CD14-positive monocyte (primary cell): Measurements from ENCODE around the gene CUX1. TPM values are rescaled to one million over a fixed set of nuclear protein-coding genes. Genes with fewer than 3 reads are reported as not detected.

Source experiments
- DNase-seq, 3 donors: peaks; one replicate each; pipeline ENCODE4 v3.0.0-alpha.2; 2011 to 2022
- H2AFZ ChIP-seq: 2 replicates; pipeline ENCODE4 v1.6.0; 2012; ENCODE audit warnings: mild to moderate bottlenecking, low read depth, low read length, inconsistent platforms; ENCODE audit not compliant: insufficient read depth, poor library complexity, severe bottlenecking
- H3K27ac ChIP-seq, 2 donors: 1 replicate in 1 of 2; 2 replicates in 1 of 2; pipeline ENCODE4 v1.5.1; 2012 to 2013; ENCODE audit warnings: low read length in 2 of 2, control low read depth in 1 of 2, inconsistent platforms in 1 of 2, low read depth in 1 of 2, mild to moderate bottlenecking in 1 of 2
- H3K27me3 ChIP-seq, 2 donors: one replicate each; pipeline versions ENCODE4 v1.6.0 to v1.6.1; 2011 to 2013; ENCODE audit warnings: low read length in 2 of 2; ENCODE audit not compliant: control insufficient read depth in 2 of 2, insufficient read depth in 2 of 2
- H3K36me3 ChIP-seq, 2 donors: replicated peaks in 1 of 2; 1 replicate in 1 of 2; 2 replicates in 1 of 2; pipeline versions ENCODE4 v1.5.1 to v1.6.1; 2012 to 2013; ENCODE audit warnings: low read length in 2 of 2, control low read depth in 1 of 2, inconsistent platforms in 1 of 2, mild to moderate bottlenecking in 1 of 2; ENCODE audit not compliant: insufficient read depth in 2 of 2, control insufficient read depth in 1 of 2
- H3K4me1 ChIP-seq, 2 donors: 1 replicate in 1 of 2; 2 replicates in 1 of 2; pipeline versions ENCODE4 v1.5.1 to v1.6.1; 2012 to 2013; ENCODE audit warnings: low read length in 2 of 2, control low read depth in 1 of 2, inconsistent platforms in 1 of 2, mild to moderate bottlenecking in 1 of 2, moderate library complexity in 1 of 2; ENCODE audit not compliant: insufficient read depth in 2 of 2, control insufficient read depth in 1 of 2
- H3K4me2 ChIP-seq: replicated peaks from 2 replicates; pipeline ENCODE3; 2012; ENCODE audit warnings: low read length, moderate library complexity, mild to moderate bottlenecking; ENCODE audit not compliant: poor library complexity, severe bottlenecking; ENCODE audit errors: extremely low read depth
- H3K4me3 ChIP-seq, 3 experiments: fragments of 200-600 bp in 1 of 3; sonication (generic) in 1 of 3; replicated peaks in 1 of 3; 1 replicate in 2 of 3; 2 replicates in 1 of 3; pipeline ENCODE4 v1.5.1; 2011 to 2013; ENCODE audit warnings: low read length in 3 of 3, mild to moderate bottlenecking in 3 of 3, control low read depth in 2 of 3, low read depth in 2 of 3, inconsistent platforms in 1 of 3, moderate library complexity in 1 of 3
- H3K79me2 ChIP-seq: 2 replicates; pipeline ENCODE4 v1.6.0; 2012; ENCODE audit warnings: mild to moderate bottlenecking, control low read depth, inconsistent platforms, low read length, moderate library complexity; ENCODE audit not compliant: insufficient read depth
- H3K9ac ChIP-seq: 2 replicates; pipeline ENCODE4 v1.6.0; 2017; ENCODE audit warnings: low read length, mild to moderate bottlenecking; ENCODE audit not compliant: insufficient read depth, poor library complexity, severe bottlenecking
- H3K9me3 ChIP-seq, 2 donors: replicated peaks in 1 of 2; 1 replicate in 1 of 2; 2 replicates in 1 of 2; pipeline versions ENCODE4 v1.5.1 to v1.6.1; 2012 to 2013; ENCODE audit warnings: low read length in 2 of 2, control low read depth in 1 of 2; ENCODE audit not compliant: control insufficient read depth in 1 of 2, insufficient read depth in 1 of 2
- H4K20me1 ChIP-seq: 2 replicates; pipeline ENCODE4 v1.6.0; 2012; ENCODE audit warnings: mild to moderate bottlenecking, low read length, control low read depth, moderate library complexity; ENCODE audit not compliant: insufficient read depth
- H3K27ac Mint-ChIP-seq, 7 donors: one replicate each; pipeline ENCODE4 v1.8.0; 2020; ENCODE audit warnings: mild to moderate bottlenecking in 7 of 7, mixed read lengths in 7 of 7, moderate library complexity in 6 of 7, inconsistent platforms in 2 of 7
- H3K27me3 Mint-ChIP-seq, 3 donors: one replicate each; pipeline ENCODE4 v1.8.0; 2021 to 2022; ENCODE audit warnings: low read depth in 3 of 3, mild to moderate bottlenecking in 3 of 3, mixed read lengths in 3 of 3, moderate library complexity in 3 of 3, inconsistent platforms in 1 of 3
- H3K36me3 Mint-ChIP-seq, 2 donors: one replicate each; pipeline ENCODE4 v1.8.0; 2020; ENCODE audit warnings: mixed read lengths in 2 of 2, inconsistent platforms in 1 of 2, mild to moderate bottlenecking in 1 of 2
- H3K4me1 Mint-ChIP-seq: one replicate; pipeline ENCODE4 v1.8.0; 2020; ENCODE audit warnings: mild to moderate bottlenecking, mixed read lengths
- H3K4me3 Mint-ChIP-seq, 2 donors: one replicate each; pipeline ENCODE4 v1.8.0; 2020; ENCODE audit warnings: mild to moderate bottlenecking in 2 of 2, mixed read lengths in 2 of 2, moderate library complexity in 1 of 2
- H3K9me3 Mint-ChIP-seq, 7 donors: one replicate each; pipeline ENCODE4 v1.8.0; 2020 to 2022; ENCODE audit warnings: mixed read lengths in 7 of 7, mild to moderate bottlenecking in 6 of 7, moderate library complexity in 6 of 7, inconsistent platforms in 2 of 7
- whole genome bisulfite sequencing: methylation state at CpG from one replicate; pipeline ENCODE4 v1.1.5; 2013; ENCODE audit warnings: missing lambda C conversion rate; ENCODE audit not compliant: insufficient coverage; 5-methylcytosine and 5-hydroxymethylcytosine counted together
- intact Hi-C, 2 donors: fragments of 100-400 bp; cut with micrococcal nuclease; formaldehyde crosslinking; loops; one replicate each; pipeline versions ENCODE4 v1.15.0 to v1.15.1; 2023
- polyA plus RNA-seq, 3 donors: library from polyadenylated mRNA; depleted of rRNA in 1 of 3; unstranded in 2 of 3; stranded (reverse) in 1 of 3; fragments of 300-500 nt in 2 of 3; fragments of >200 nt in 1 of 3; fragmentation: Illumina TruSeq in 2 of 3; gene quantifications; 1 replicate in 2 of 3; 2 replicates in 1 of 3; pipeline ENCODE4 v1.2.3, GENCODE V29; 2012 to 2021
- TF ChIP-seq, protein P1 (sequence below): fragments of 200-600 bp; IDR thresholded peaks from one replicate; pipeline ENCODE4 v1.8.0; 2022; ENCODE audit warnings: antibody characterized with exemption, mild to moderate bottlenecking

The CUX1 gene
- polyA plus RNA-seq, 3 donors, result 17.6 to 38.0 (median 28.0) TPM

DNA sequence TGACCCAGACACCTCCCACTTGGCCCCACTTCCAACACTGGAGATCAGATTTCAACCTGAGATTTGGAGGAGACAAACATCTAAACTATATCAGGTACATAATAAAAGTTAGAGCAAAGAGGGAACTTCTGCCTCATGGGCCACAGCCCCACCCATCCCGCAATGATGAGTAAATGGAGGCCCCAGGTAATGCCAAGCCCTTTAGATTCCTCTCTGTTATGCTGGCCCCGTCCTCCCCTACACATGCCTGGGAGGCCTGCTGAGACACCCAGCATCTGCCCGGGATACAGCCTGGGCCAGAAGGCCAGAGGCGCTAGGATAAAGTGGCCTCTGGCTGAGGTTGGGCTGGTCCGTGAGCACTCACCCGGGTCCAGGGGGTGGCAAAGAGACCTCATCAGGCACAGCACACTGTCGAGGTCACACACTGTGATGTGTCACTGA is 283.7 kb downstream of the CUX1 start:
- TF ChIP-seq, protein P1, sequence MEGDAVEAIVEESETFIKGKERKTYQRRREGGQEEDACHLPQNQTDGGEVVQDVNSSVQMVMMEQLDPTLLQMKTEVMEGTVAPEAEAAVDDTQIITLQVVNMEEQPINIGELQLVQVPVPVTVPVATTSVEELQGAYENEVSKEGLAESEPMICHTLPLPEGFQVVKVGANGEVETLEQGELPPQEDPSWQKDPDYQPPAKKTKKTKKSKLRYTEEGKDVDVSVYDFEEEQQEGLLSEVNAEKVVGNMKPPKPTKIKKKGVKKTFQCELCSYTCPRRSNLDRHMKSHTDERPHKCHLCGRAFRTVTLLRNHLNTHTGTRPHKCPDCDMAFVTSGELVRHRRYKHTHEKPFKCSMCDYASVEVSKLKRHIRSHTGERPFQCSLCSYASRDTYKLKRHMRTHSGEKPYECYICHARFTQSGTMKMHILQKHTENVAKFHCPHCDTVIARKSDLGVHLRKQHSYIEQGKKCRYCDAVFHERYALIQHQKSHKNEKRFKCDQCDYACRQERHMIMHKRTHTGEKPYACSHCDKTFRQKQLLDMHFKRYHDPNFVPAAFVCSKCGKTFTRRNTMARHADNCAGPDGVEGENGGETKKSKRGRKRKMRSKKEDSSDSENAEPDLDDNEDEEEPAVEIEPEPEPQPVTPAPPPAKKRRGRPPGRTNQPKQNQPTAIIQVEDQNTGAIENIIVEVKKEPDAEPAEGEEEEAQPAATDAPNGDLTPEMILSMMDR, result no peak
- intact Hi-C loops, result no loop called here
- no peaks in the 10 kb centered on the region for H3K4me1 ChIP-seq
- H2AFZ ChIP-seq, result no peak overlapping the region
- H4K20me1 ChIP-seq, result peaks cover 22% of the 10 kb centered on the region
- no peak overlapping the region for H3K4me3 ChIP-seq
- no peak overlapping the region for H3K4me2 ChIP-seq
- Mint-ChIP-seq H3K36me3 (peaks cover 67 to 100% of the 10 kb centered on the region in 2 donors), H3K4me1 (no peaks in the 10 kb centered on the region), H3K4me3 (no peak overlapping the region), H3K27me3 (no peaks in the 10 kb centered on the region), H3K27ac (peak overlapping the region in 4 of 7 donors; percentile 14 to 51 (median 32)), H3K9me3 (no peaks in the 10 kb centered on the region)
- DNase-seq, result no peak
- no peaks in the 10 kb centered on the region for H3K9me3 ChIP-seq
- 96% methylated on average over 6 of the region's 7 CpGs for WGBS
- H3K27ac ChIP-seq, result peak overlapping the region in 1 of 2 donors; percentile 22
- H3K9ac ChIP-seq, result no peak overlapping the region
- H3K27me3 ChIP-seq, result no peaks in the 10 kb centered on the region
- peaks cover 73 to 98% of the 10 kb centered on the region in 2 donors for H3K36me3 ChIP-seq
- H3K79me2 ChIP-seq, result no peaks in the 10 kb centered on the region

GRCh38 chr7:102101926-102102325 is 284.5 kb downstream of the CUX1 start:
- TF ChIP-seq, protein P1, result no peak
- intact Hi-C loops, result no loop called here
- 94% methylated on average over 9 of the region's 11 CpGs for WGBS
- Histone ChIP-seq H3K27me3 (no peaks in the 10 kb centered on the region), H3K4me3 (no peak overlapping the region), H3K4me1 (no peaks in the 10 kb centered on the region), H3K9me3 (no peaks in the 10 kb centered on the region), H3K27ac (no peak overlapping the region), H3K4me2 (no peak overlapping the region), H3K9ac (no peak overlapping the region), H4K20me1 (peaks cover 14% of the 10 kb centered on the region), H3K36me3 (peaks cover 78 to 98% of the 10 kb centered on the region in 2 donors), H2AFZ (no peak overlapping the region), H3K79me2 (no peaks in the 10 kb centered on the region)
- no peak overlapping the region for H3K27ac Mint-ChIP-seq
- no peaks in the 10 kb centered on the region for H3K4me1 Mint-ChIP-seq
- peaks cover 75 to 100% of the 10 kb centered on the region in 2 donors for H3K36me3 Mint-ChIP-seq
- no peaks in the 10 kb centered on the region for H3K27me3 Mint-ChIP-seq
- H3K9me3 Mint-ChIP-seq, result no peaks in the 10 kb centered on the region
- no peak for DNase-seq
- H3K4me3 Mint-ChIP-seq, result no peak overlapping the region
